ENCODE results near the gene PLXNC1.

PLXNC1 gene

GRCh38 chr12:94135896-94136295 lies 12.5 kb upstream of the PLXNC1 start:
- no peak for DNase-seq

- no peak for DNase-seq
Observed at GRCh38 chr12:94139816-94140215, 8.6 kb upstream of the PLXNC1 start.

- DNase-seq = no peak
Observed at GRCh38 chr12:94140556-94140955, 7.8 kb upstream of the PLXNC1 start.

- DNase-seq = no peak
Observed at GRCh38 chr12:94141004-94141764, 7.2 kb upstream of the PLXNC1 start.

GRCh38 chr12:94141892-94142291 lies 6.5 kb upstream of the PLXNC1 start:
- DNase-seq = no peak

GRCh38 chr12:94143438-94143837 lies 4.9 kb upstream of the PLXNC1 start:
- DNase-seq = no peak

- DNase-seq = no peak
Observed at GRCh38 chr12:94143951-94144350, 4.4 kb upstream of the PLXNC1 start.

- DNase-seq = no peak
Observed at GRCh38 chr12:94144781-94145180, 3.6 kb upstream of the PLXNC1 start.

GRCh38 chr12:94145191-94145983 lies 3.0 kb upstream of the PLXNC1 start:
- no peak for DNase-seq

- no peak for DNase-seq
Observed at GRCh38 chr12:94146166-94146936, 2.0 kb upstream of the PLXNC1 start.

- DNase-seq = no peak
Observed at GRCh38 chr12:94147387-94147990, 888 bp upstream of the PLXNC1 start.

GRCh38 chr12:94148739-94149118 lies 352 bp downstream of the PLXNC1 start:
- DNase-seq = no peak

- no peak for DNase-seq
Observed at GRCh38 chr12:94149119-94149780, 873 bp downstream of the PLXNC1 start.

- no peak for DNase-seq
Observed at GRCh38 chr12:94149781-94150239, 1.4 kb downstream of the PLXNC1 start.

- DNase-seq = no peak
Observed at GRCh38 chr12:94150240-94151121, 2.1 kb downstream of the PLXNC1 start.

- DNase-seq = no peak
Observed at GRCh38 chr12:94151582-94151981, 3.2 kb downstream of the PLXNC1 start.

GRCh38 chr12:94152292-94153078 lies 4.1 kb downstream of the PLXNC1 start:
- DNase-seq = no peak

GRCh38 chr12:94157181-94157580 lies 8.8 kb downstream of the PLXNC1 start:
- DNase-seq = no peak

- DNase-seq = no peak
Observed at GRCh38 chr12:94157981-94158411, 9.6 kb downstream of the PLXNC1 start.

- no peak for DNase-seq
Observed at GRCh38 chr12:94158666-94159065, 10.3 kb downstream of the PLXNC1 start.
